HepG2 (cell line): ENCODE measurements around the gene CAMK4. TPM values are rescaled to one million over a fixed set of nuclear protein-coding genes. Genes with fewer than 3 reads are reported as not detected.

Source experiments
- ATAC-seq: fragments of 200-7000 bp; cut with Tn5 transposase; 3 replicates; pipeline ENCODE4 v1.9.1; 2020; ENCODE audit warnings: mild to moderate bottlenecking, moderate library complexity
- BruUV-seq: library from RNA; stranded (reverse); fragments of 400-500 nt; replicated peaks from 2 replicates; lab custom pipeline; 2021; lab: Mats Ljungman, UMichigan
- CTCF ChIA-PET: fragments of 300-600 bp; formaldehyde crosslinking; extraction: SDS; loops from one replicate; lab custom pipeline; 2021; ENCODE audit warnings: low total read pairs, inconsistent platforms, low intra/inter-chr PET ratio; lab: Yijun Ruan, JAX
- POLR2A ChIA-PET: fragments of 350-600 bp; sonication (Branson Sonifier 250); formaldehyde crosslinking; loops from one replicate; lab custom pipeline; 2020; ENCODE audit warnings: antibody characterized with exemption, inconsistent platforms; lab: Yijun Ruan, JAX
- DNase-seq: peaks from one replicate; pipeline ENCODE4 v3.0.0-alpha.2; 2015; ENCODE audit warnings: low spot score
- FAIRE-seq: peaks from 3 replicates; lab custom pipeline; 2011; peaks lifted over from hg19 to GRCh38; lab: Jason Lieb, UNC
- H2AFZ ChIP-seq: one replicate; pipeline ENCODE4 v1.6.1; 2011; ENCODE audit warnings: low read length, inconsistent platforms
- H3K27ac ChIP-seq: fragments of 300-600 bp; 3 replicates; pipeline ENCODE4 v1.8.0; 2011; ENCODE audit warnings: mixed run types, mild to moderate bottlenecking, mixed read lengths, low read length, inconsistent platforms; ENCODE audit not compliant: insufficient read depth; ENCODE audit errors: extremely low read length
- H3K27me3 ChIP-seq, 2 experiments: fragments of 200-600 bp in 1 of 2; 2 replicates in 1 of 2; 3 replicates in 1 of 2; pipeline versions ENCODE4 v1.6.0 to v1.8.0; 2011; ENCODE audit warnings: low read length in 2 of 2, mild to moderate bottlenecking in 2 of 2, moderate library complexity in 2 of 2, inconsistent platforms in 1 of 2; ENCODE audit not compliant: insufficient read depth in 2 of 2, control insufficient read depth in 1 of 2
- H3K36me3 ChIP-seq, 2 experiments: fragments of 200-600 bp in 1 of 2; replicated peaks in 1 of 2; 2 replicates in 1 of 2; 3 replicates in 1 of 2; pipeline versions ENCODE4 v1.5.1 to v1.8.0; 2011; ENCODE audit warnings: low read length in 2 of 2, inconsistent platforms in 1 of 2; ENCODE audit not compliant: insufficient read depth in 2 of 2, control insufficient read depth in 1 of 2
- H3K4me1 ChIP-seq: 2 replicates; pipeline ENCODE4 v1.5.1; 2012; ENCODE audit warnings: low read length, inconsistent platforms; ENCODE audit not compliant: insufficient read depth
- H3K4me2 ChIP-seq: 2 replicates; pipeline ENCODE4 v1.6.0; 2011; ENCODE audit warnings: low read depth, low read length, inconsistent platforms
- H3K4me3 ChIP-seq, 3 experiments: fragments of 200-600 bp in 1 of 3; sonication (generic), shearing (Covaris generic) in 1 of 3; replicated peaks in 1 of 3; 2 replicates each; pipeline ENCODE4 v1.5.1; 2011 to 2016; ENCODE audit warnings: low read length in 3 of 3, inconsistent platforms in 2 of 3, low read depth in 2 of 3, mild to moderate bottlenecking in 2 of 3, control low read depth in 1 of 3, mixed read lengths in 1 of 3; ENCODE audit not compliant: insufficient read depth in 1 of 3
- H3K79me2 ChIP-seq: one replicate; pipeline ENCODE4 v1.6.1; 2011; ENCODE audit warnings: low read length, inconsistent platforms; ENCODE audit not compliant: insufficient read depth
- H3K9ac ChIP-seq: 2 replicates; pipeline ENCODE4 v1.6.0; 2011; ENCODE audit warnings: mild to moderate bottlenecking, low read depth, low read length, inconsistent platforms; ENCODE audit not compliant: insufficient read depth
- H3K9me3 ChIP-seq: 2 replicates; pipeline ENCODE4 v1.5.1; 2012; ENCODE audit warnings: mild to moderate bottlenecking, low read length
- H4K20me1 ChIP-seq: 2 replicates; pipeline ENCODE4 v1.6.0; 2011; ENCODE audit warnings: inconsistent platforms, mild to moderate bottlenecking, low read length, moderate library complexity; ENCODE audit not compliant: insufficient read depth
- ADNP ChIP-seq: sonication (generic); formaldehyde crosslinking; IDR thresholded peaks from 2 replicates; pipeline ENCODE4 v1.4.0; 2020; ENCODE audit warnings: missing genetic modification reagents
- CENPX ChIP-seq: sonication (generic); formaldehyde crosslinking; IDR thresholded peaks from 2 replicates; pipeline ENCODE4 v1.9.0; 2021; ENCODE audit warnings: mild to moderate bottlenecking, missing genetic modification reagents, moderate library complexity
- CHCHD3 ChIP-seq: sonication (generic); formaldehyde crosslinking; IDR thresholded peaks from 2 replicates; pipeline ENCODE4 v1.8.0; 2022; ENCODE audit warnings: mild to moderate bottlenecking, missing genetic modification reagents, moderate library complexity
- EED ChIP-seq: sonication (generic); formaldehyde crosslinking; IDR thresholded peaks from 2 replicates; pipeline ENCODE4 v1.5.0; 2020; ENCODE audit warnings: mild to moderate bottlenecking, missing genetic modification reagents
- ELF1 ChIP-seq: sonication (generic); formaldehyde crosslinking; IDR thresholded peaks from 2 replicates; pipeline ENCODE4 v1.4.0; 2020; ENCODE audit warnings: missing genetic modification reagents
- GLI4 ChIP-seq: sonication (generic); formaldehyde crosslinking; IDR thresholded peaks from 2 replicates; pipeline ENCODE4 v1.5.1; 2020; ENCODE audit warnings: missing genetic modification reagents, mild to moderate bottlenecking, moderate library complexity, borderline replicate concordance
- MBNL3 ChIP-seq: fragments of 250-450 bp; sonication (Bioruptor Pico); conservative IDR thresholded peaks from 2 replicates; pipeline ENCODE4 v1.8.0; 2022; ENCODE audit warnings: mild to moderate bottlenecking, inconsistent platforms
- PHB2 ChIP-seq: fragments of 450-650 bp; IDR thresholded peaks from 2 replicates; pipeline ENCODE4 v1.6.1; 2018; ENCODE audit not compliant: partially characterized antibody
- SKI ChIP-seq: fragments of 450-650 bp; IDR thresholded peaks from one replicate; pipeline ENCODE4 v1.6.1; 2018; ENCODE audit warnings: mild to moderate bottlenecking; ENCODE audit not compliant: partially characterized antibody
- TBL1XR1 ChIP-seq: fragments of 150-350 bp; IDR thresholded peaks from 2 replicates; pipeline ENCODE4 v1.6.1; 2014; ENCODE audit warnings: borderline replicate concordance, low read length; ENCODE audit not compliant: partially characterized antibody
- TGIF2 ChIP-seq: IDR thresholded peaks from 2 replicates; pipeline ENCODE4 v1.6.1; 2016; ENCODE audit warnings: control low read depth, missing compliant biosample characterization
- TP53 ChIP-seq: sonication (generic); formaldehyde crosslinking; conservative IDR thresholded peaks from 2 replicates; pipeline ENCODE4 v1.4.0; 2020; ENCODE audit warnings: missing genetic modification reagents
- USF2 ChIP-seq, 2 experiments: sonication (generic) in 1 of 2; formaldehyde crosslinking in 1 of 2; IDR thresholded peaks; 2 replicates each; pipeline versions ENCODE4 v1.5.1 to v1.6.1; 2011 to 2020; ENCODE audit warnings: borderline replicate concordance in 1 of 2, low read depth in 1 of 2, low read length in 1 of 2, mild to moderate bottlenecking in 1 of 2, missing genetic modification reagents in 1 of 2, moderate library complexity in 1 of 2
- ZBTB8A ChIP-seq: sonication (generic); formaldehyde crosslinking; IDR thresholded peaks from 2 replicates; pipeline ENCODE4 v1.4.0; 2020; ENCODE audit warnings: mild to moderate bottlenecking, low read depth, missing genetic modification reagents, borderline replicate concordance
- ZNF280D ChIP-seq: sonication (generic); formaldehyde crosslinking; IDR thresholded peaks from 2 replicates; pipeline ENCODE4 v1.5.1; 2020; ENCODE audit warnings: mild to moderate bottlenecking, missing genetic modification reagents
- ZNF75D ChIP-seq: sonication (generic); formaldehyde crosslinking; IDR thresholded peaks from 2 replicates; pipeline ENCODE4 v1.8.1; 2023; ENCODE audit warnings: missing genetic modification reagents, mild to moderate bottlenecking, borderline replicate concordance
- ZSCAN22 ChIP-seq: sonication (generic); formaldehyde crosslinking; IDR thresholded peaks from 2 replicates; pipeline ENCODE4 v1.4.0; 2020; ENCODE audit warnings: mild to moderate bottlenecking, missing genetic modification reagents
- ZZZ3 ChIP-seq: sonication (generic); formaldehyde crosslinking; IDR thresholded peaks from 2 replicates; pipeline ENCODE4 v1.4.0; 2020; ENCODE audit warnings: missing genetic modification reagents, mild to moderate bottlenecking, borderline replicate concordance
- in situ Hi-C: cut with HindIII; loops from 2 replicates; pipeline ENCODE4 v1.10.0; 2017; ENCODE audit warnings: low pct_unique_long_range_greater_than_20kb; ENCODE audit not compliant: extremely low pct_ligation_motif_present
- intact Hi-C: fragments of 100-400 bp; cut with micrococcal nuclease; formaldehyde crosslinking; loops from one replicate; pipeline ENCODE4 v1.10.0; 2022; ENCODE audit not compliant: unreplicated experiment
- polyA plus RNA-seq, 8 experiments: library from polyadenylated mRNA; depleted of rRNA in 3 of 8; stranded (reverse) in 7 of 8; unstranded in 1 of 8; fragments of >200 nt; fragmentation: Illumina TruSeq in 4 of 8; extraction: Trizol in 4 of 8; gene quantifications; 2 replicates each; pipeline versions ENCODE4 v1.2.1 to v1.2.3, GENCODE V29; 2011 to 2016; ENCODE audit warnings: low read depth in 4 of 8, missing spikeins in 1 of 8, mixed read lengths in 1 of 8; ENCODE audit not compliant: insufficient read depth in 1 of 8
- total RNA-seq, 5 experiments: library from RNA; depleted of rRNA; stranded (reverse); fragments of >200 nt; fragmentation: Illumina TruSeq; extraction: Trizol; gene quantifications; 2 replicates each; pipeline ENCODE4 v1.2.3, GENCODE V29; 2016; ENCODE audit warnings: low read depth in 1 of 5

CAMK4 gene
- total and polyA plus RNA-seq, 2 of the 13 experiments (the other 11 are each of a cell fraction or from before 2014, with no cell fraction given), result not detected

GRCh38 chr5:111407562-111407961 lies 183.4 kb downstream of the CAMK4 start:
- DNase-seq, result no peak
- ChIA-PET POLR2A (no interaction called here), CTCF (no interaction called here)
- H3K9ac ChIP-seq, result no peak overlapping the region
- in situ Hi-C loops (no loop called here), intact Hi-C loops (loop anchor here (10.0 kb wide), 1 partner anchor 673 kb away; the partner anchor contains the start of gene SLC25A46)
- H3K27me3 ChIP-seq, result no peaks in the 10 kb centered on the region; a peak in 1 of 5 replicates
- no peak overlapping the region for H2AFZ ChIP-seq
- no TSS peak for BruUV-seq
- H4K20me1 ChIP-seq, result no peaks in the 10 kb centered on the region
- no peak overlapping the region for H3K4me2 ChIP-seq
- ATAC-seq, result no peak
- no peaks in the 10 kb centered on the region for H3K79me2 ChIP-seq
- TF ChIP-seq GLI4 (CRISPR knock-in tag) (no peak), USF2 (IDR thresholded peaks at IDR 0.05; ENCODE audit: low read depth, low read length) (no peak), USF2 (CRISPR knock-in tag; IDR thresholded peaks at IDR 0.05; ENCODE audit: borderline replicate concordance) (no peak), CENPX (CRISPR knock-in tag) (no peak), TP53 (CRISPR knock-in tag) (no peak), TGIF2 (CRISPR knock-in tag) (no peak), CHCHD3 (CRISPR knock-in tag) (no peak), SKI (no peak), ADNP (CRISPR knock-in tag) (no peak), EED (CRISPR knock-in tag) (no peak), MBNL3 (CRISPR knock-in tag) (no peak), ELF1 (CRISPR knock-in tag) (no peak), ZBTB8A (CRISPR knock-in tag) (no peak), PHB2 (no peak), ZSCAN22 (CRISPR knock-in tag) (no peak), TBL1XR1 (no peak), ZNF280D (CRISPR knock-in tag) (no peak), ZZZ3 (CRISPR knock-in tag) (no peak), ZNF75D (CRISPR knock-in tag) (no peak)
- FAIRE-seq, result no peak
- H3K9me3 ChIP-seq, result peaks cover 10% of the 10 kb centered on the region; the same call in 1 of the 2 replicates
- no peaks in the 10 kb centered on the region for H3K36me3 ChIP-seq
- H3K4me3 ChIP-seq, result no peak overlapping the region
- no peak overlapping the region for H3K27ac ChIP-seq
- peaks cover 20% of the 10 kb centered on the region for H3K4me1 ChIP-seq
